MV-4-11 (cell line): Measurements from ENCODE around the gene LASP1.

Source experiments
- DNase-seq: peaks from one replicate; lab custom pipeline; 2025; lab: John Stamatoyannopoulos, UW

Gene LASP1

GRCh38 chr17:38886643-38887010 is 16.8 kb downstream of the LASP1 start:
- DNase-seq, result no peak

DNA sequence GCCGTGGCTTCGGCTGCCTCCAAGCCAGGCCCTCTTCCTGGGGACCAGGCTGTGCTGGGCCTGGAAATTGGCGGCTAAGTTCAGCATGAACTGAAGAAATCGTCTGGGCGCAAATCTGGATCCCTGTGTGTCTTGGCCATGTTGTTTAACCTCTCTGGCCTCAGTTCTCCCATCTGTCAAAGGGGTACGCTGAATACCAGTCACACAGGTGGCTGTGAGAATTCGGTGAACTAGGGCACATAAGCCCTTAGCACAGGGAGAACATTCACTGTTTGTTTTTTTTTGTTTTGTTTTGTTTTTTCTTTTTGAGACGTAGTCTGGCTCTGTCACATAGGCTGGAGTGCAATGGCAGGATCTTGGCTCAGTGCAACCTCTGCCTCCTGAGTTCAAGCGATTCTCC is 19.0 kb downstream of the LASP1 start:
- no peak for DNase-seq

DNA sequence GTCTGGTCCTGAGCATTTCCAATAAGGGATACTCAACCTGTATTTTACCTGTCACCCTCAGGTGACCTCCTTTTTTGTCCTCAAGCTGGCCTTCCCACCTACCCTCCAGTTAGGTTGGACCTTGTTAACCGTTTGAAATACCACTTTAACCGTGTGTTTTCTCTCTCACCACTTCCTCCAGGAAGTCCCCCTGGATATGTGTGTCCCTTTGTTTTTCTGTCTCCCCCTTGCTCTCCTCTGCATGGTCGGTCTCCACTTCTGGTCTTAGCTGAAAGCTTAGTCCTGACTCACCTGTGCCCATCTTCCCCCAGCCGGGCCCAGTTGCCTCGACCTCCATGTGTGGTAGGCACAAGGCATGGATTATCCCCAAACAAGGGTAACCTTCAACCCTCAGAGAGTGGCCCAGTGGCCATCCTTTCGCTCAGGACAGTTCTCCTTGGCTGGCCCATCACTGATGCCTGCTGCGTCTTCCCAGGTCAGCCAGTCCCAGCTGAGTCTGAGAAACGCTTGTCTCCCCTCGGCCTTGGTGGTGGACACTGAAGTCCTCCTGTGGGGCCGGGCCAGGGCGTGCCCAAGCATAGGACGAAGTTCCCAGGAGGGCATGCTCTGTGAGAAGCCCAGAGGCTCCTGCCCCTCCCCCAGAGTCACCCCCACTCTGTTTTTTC is 20.0 kb downstream of the LASP1 start:
- DNase-seq, result no peak

DNA sequence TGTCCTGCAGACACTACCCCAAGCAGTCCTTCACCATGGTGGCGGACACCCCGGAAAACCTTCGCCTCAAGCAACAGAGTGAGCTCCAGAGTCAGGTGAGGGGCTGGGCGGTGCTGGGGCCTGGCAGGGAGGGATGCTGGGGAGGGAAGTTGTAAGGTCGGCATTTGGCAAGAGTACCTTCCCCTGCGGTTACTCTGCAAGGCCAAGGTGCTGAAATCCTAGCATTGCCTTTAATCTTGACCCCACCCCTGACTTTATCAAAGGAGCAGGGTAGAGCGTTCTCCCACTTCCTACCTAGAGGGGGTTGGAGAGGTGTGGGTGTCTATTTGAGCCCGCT is 20.5 kb downstream of the LASP1 start:
- DNase-seq, result no peak

- peak; percentile 78 for DNase-seq
These were observed 21.6 kb downstream of the LASP1 start for GRCh38 chr17:38891441-38891840.

DNA sequence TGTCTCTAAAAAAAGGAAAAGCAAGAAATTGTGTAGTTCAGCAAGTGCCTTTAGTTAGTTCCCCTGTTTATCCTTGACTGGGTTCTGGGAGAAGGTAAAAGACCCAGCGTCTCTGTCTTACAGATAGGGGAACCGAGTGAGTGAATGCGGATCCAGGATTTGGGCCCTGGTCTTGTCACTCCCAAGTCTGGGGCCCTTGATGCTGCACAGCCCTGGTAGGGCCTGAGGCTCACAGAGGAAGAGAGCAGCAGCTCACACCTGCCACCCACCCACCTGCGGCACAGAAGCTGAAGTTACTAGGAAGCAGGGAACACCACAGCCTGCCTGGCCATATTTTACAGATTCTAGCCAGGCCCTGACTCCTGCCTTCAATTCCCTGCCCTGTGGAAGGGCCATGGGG is 22.2 kb downstream of the LASP1 start:
- DNase-seq, result no peak

GRCh38 chr17:38892620-38893019 is 22.8 kb downstream of the LASP1 start:
- DNase-seq, result no peak

DNA sequence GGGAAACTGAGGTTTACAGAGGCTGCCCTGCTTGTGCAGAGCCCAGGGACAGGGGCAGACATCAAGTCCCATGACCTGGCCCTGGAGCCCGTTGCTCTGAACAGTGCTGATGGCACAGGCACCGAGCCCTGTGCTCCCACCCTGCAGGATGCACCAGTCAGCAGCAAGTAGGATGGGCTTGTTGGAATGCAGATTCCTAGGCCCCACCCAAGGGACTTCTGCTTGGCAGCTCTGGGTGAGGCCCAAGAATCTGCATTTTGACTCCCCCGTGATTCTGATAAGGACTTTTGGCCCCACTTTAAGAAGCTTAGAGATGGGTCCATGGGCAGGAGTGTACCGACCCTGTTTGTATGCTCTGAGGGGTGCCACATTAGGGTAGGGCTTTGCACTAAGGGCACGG is 23.3 kb downstream of the LASP1 start:
- no peak for DNase-seq

- DNase-seq, result peak; percentile 87
These were observed 23.7 kb downstream of the LASP1 start for GRCh38 chr17:38893607-38894006.

DNA sequence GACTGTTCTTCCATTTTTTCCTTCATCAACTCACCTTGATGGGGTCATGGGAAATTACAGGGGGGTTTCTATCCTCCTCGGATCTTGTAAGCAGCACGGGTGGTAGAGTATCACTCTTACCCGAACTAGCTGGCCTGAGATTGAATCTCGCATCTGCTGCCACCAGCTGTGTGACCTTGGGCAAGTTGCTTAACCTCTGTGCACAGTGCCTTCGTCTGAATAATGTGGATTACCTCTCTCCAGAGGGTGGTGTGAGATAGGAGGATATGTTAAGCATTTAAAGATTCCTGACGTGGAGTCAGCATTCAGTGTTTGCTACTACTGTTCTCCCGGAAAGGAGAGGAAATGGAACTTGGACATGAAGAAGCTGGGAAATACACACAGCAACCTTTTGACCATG is 24.4 kb downstream of the LASP1 start:
- DNase-seq, result no peak

- DNase-seq, result no peak
These were observed 26.6 kb downstream of the LASP1 start for GRCh38 chr17:38896346-38896954.

DNA sequence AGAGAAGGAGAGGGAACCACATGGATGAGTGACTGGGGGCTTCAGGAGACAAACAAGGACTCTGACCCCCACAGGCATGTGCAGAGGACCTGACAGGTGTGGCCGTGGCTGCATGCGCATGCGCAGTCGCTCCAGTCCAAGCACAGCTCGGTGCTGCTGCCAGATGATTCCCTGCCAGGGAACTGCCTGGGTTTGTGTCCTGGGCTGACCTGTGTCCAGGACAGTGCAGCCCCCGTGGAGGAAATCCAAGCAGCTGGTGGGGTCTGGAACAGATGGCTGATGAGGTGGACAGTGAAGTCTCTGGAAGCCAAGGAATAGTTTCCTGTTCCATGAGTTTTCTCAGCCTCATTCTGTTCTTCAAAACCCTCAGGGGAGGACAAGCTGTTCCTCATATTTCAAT is 27.3 kb downstream of the LASP1 start:
- no peak for DNase-seq

DNA sequence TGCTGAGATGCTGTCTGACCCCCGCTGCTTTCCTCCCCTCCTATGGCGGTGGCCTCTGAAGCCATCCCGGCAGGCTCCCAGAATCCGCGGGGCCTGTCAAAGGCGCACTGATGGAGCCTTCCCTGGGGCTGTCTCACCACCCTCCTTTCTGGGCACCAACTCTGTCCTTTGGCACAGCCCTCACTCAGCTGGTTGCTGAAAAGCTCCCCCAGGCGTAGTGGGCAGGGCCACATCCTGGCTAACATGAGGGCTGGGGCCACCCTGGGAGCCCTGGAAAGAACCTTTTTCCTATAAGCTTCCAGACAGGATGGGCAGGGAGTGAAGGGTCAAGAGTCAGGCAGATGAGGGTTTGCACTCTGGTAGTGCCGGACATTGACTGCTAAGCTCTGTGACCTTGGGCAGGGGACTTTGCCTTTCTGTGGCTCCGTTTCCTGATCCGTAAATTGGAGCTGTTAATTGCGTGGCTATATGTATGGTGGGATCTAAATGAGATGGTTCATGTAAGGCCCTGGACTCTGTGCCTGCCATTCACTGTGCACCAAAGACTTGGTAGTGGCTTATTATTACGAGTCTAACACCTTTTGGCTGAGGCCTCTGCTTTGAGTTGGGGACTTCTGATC is 27.9 kb downstream of the LASP1 start:
- DNase-seq, result no peak

DNA sequence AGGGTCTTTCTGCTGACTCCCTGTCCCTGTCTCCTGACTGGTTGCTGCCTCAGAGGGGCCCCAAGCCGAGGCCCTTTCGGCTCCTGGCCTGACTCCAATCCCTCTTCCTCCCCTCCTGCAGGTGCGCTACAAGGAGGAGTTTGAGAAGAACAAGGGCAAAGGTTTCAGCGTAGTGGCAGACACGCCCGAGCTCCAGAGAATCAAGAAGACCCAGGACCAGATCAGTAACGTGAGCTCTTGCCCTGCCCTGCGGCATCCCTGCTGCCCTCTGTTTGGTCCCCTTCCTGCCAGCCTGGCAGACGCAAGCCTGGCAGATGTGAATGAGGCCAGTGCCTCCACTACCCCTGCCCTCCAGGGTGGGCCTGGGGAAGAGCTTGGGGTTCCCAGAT is 28.4 kb downstream of the LASP1 start:
- DNase-seq, result no peak

DNA sequence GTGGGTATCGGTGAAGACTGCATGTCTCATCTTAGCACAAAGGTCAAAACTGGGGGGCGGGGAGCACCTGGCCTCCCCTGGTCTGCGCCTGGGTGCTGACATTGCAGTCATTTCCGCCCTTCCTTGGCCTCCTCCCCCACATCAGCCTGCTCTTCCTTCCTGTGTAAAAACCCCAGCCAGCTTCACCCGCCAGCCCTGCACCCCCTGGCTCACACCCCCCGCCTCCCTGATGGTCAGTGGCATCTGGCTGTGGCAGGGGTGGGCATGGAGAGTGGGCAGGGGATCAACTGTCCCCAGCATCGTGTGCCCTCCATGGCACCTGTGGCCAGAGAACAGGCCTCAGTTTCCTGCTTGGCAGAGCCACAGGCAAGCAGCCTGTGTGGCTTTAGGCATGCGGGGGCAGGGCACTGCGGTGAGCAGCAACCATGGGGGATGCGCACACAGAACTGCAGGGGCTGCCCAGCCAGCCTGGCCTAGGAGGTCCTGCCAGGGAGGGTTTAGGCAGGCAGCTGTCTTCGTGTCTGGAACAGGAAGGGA is 29.0 kb downstream of the LASP1 start:
- DNase-seq, result peak; percentile 81

DNA sequence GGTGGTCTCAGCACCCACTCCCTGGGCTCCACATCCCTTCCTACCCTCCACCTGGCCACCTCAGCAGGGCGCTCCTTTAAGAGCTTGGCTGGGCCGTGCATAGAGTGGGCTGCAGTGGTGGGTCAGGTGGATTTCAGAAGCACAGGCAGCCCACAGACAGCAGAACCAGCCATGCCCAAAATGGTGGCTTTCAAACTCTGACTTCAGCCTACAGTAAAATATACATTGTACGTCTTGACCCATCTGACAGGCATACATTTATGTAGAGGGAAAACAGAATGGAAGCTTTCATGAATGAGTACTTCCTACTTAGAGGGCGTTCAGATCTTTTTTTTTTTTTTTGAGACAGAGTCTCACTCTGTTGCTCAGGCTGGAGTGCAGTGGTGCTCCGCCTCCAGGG is 29.6 kb downstream of the LASP1 start:
- DNase-seq, result no peak

DNA sequence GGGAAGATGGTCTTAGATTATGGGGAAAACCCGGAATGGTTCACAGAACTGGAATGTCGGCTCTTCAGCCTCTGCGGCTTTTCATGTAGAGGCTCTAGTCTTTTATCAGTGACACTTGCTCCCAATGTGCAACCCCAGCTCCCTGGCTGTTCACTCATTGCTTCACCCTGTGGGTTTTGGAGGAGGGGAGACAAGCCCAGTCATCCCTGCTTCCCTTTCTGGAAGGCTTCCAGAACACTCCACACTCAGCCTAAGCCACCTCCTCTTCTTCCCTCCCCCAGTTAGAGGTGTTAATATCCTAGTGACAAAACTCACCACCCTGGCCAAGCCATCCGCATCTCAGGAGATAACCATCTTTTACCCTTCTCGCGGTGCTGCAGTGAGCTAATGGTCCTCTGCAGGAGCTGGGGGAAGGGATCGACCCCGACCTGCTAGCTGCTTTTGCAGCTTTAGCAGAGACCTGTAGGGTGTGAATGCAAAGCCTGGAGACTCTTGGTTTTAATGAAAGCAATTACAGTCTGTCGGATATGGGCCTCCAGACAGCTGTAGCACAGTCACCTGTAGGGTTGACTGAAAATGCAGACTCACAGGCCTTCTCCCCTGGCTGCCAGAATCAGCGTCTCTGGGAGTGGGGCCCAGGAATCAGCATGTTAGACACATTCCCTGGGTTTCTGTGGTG is 31.3 kb downstream of the LASP1 start:
- peak; percentile 95 for DNase-seq

DNA sequence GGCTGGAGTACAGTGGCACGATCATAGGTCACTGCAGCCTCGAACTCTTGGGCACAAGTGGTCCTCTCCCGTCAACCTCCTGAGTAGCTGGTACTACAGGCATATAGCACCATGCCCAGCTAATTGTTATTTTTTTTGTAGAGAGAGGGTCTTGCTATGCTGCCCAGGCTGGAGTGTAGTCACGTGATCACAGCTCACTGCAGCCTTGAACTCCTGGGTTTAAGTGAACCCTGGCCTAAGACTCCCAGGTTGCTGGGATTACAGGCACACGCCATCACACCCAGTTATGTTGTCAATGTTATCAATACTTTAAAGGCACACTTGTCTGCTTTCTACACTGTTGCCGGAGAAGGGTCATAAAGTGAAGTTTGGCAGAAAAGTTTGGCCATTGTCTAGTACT is 33.5 kb downstream of the LASP1 start:
- DNase-seq, result no peak

DNA sequence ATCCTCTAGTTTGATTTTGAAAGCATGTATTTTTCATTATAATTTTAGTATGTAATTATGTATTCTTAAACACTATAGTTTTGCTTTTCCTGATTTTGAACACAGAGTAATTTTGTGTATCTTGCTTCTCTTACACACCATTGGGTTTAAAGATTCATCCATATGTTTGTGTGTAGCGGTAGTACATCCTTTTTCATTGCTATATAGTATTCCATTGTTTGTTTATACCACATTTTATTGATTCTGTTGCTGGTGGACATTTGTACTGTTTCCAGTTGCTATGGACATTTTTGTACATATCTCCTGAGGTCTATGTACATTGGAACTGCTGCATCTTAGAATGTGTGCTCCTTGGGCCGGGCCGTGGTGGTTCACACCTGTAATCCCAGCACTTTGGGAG is 35.0 kb downstream of the LASP1 start:
- no peak for DNase-seq

- DNase-seq, result no peak
These were observed 35.5 kb downstream of the LASP1 start for GRCh38 chr17:38905375-38905774.

GRCh38 chr17:38906460-38907228 is 36.8 kb downstream of the LASP1 start:
- DNase-seq, result peak; percentile 32

GRCh38 chr17:38907930-38908675 is 38.2 kb downstream of the LASP1 start:
- DNase-seq, result no peak
